ENCODE data around the gene WDR7. TPM values are rescaled to one million over a fixed set of nuclear protein-coding genes. Genes with fewer than 3 reads are reported as not detected.

The WDR7 gene
- total RNA-seq, 1 donor from 2014 or later: 23.1 TPM

GRCh38 chr18:56902653-56903052 lies 251.5 kb downstream of the WDR7 start:
- intact Hi-C loops (cut with DNase I): no loop called here
- peak; percentile 20 for ATAC-seq (ENCODE audit: poor library complexity)

GRCh38 chr18:56903686-56904085 lies 252.5 kb downstream of the WDR7 start:
- intact Hi-C loops (cut with DNase I): no loop called here
- ATAC-seq (ENCODE audit: poor library complexity) (no peak), DNase-seq (no peak)

More at GRCh38 chr18:56902653-56903052, 251.5 kb downstream of the WDR7 start:
- no peak for DNase-seq

GRCh38 chr18:56907771-56908170 lies 256.6 kb downstream of the WDR7 start:
- DNase-seq (no peak), ATAC-seq (ENCODE audit: poor library complexity) (no peak)
- intact Hi-C loops (cut with DNase I): no loop called here

GRCh38 chr18:56910237-56910636 lies 259.1 kb downstream of the WDR7 start:
- DNase-seq (no peak), ATAC-seq (ENCODE audit: poor library complexity) (no peak)
- intact Hi-C loops (cut with DNase I): no loop called here

- DNase-seq (no peak), ATAC-seq (ENCODE audit: poor library complexity) (no peak)
- intact Hi-C loops (cut with DNase I): no loop called here
Observed at GRCh38 chr18:56910967-56911366, 259.8 kb downstream of the WDR7 start.

- DNase-seq: no peak
- intact Hi-C loops (cut with DNase I): no loop called here
- no peak for ATAC-seq (ENCODE audit: poor library complexity)
Observed at GRCh38 chr18:56913941-56914340, 262.8 kb downstream of the WDR7 start.

GRCh38 chr18:56919190-56919589 lies 268.0 kb downstream of the WDR7 start:
- ATAC-seq (ENCODE audit: poor library complexity): no peak

GRCh38 chr18:56921896-56922480 lies 270.8 kb downstream of the WDR7 start:
- ATAC-seq (ENCODE audit: poor library complexity) (peak; percentile 31), DNase-seq (no peak)
- intact Hi-C loops (cut with DNase I): no loop called here

More at GRCh38 chr18:56919190-56919589, 268.0 kb downstream of the WDR7 start:
- intact Hi-C loops (cut with DNase I): no loop called here
- DNase-seq: no peak

- DNase-seq (no peak), ATAC-seq (ENCODE audit: poor library complexity) (no peak)
- intact Hi-C loops (cut with DNase I): no loop called here
Observed at GRCh38 chr18:56926734-56927133, 275.6 kb downstream of the WDR7 start.

- intact Hi-C loops (cut with DNase I): no loop called here
Observed at GRCh38 chr18:56927786-56928185, 276.6 kb downstream of the WDR7 start.

GRCh38 chr18:56929886-56930285 lies 278.7 kb downstream of the WDR7 start:
- intact Hi-C loops (cut with DNase I): no loop called here
- ATAC-seq (ENCODE audit: poor library complexity) (no peak), DNase-seq (no peak)

More at GRCh38 chr18:56927786-56928185, 276.6 kb downstream of the WDR7 start:
- ATAC-seq (ENCODE audit: poor library complexity) (no peak), DNase-seq (no peak)

- ATAC-seq (ENCODE audit: poor library complexity) (no peak), DNase-seq (no peak)
- intact Hi-C loops (cut with DNase I): no loop called here
Observed at GRCh38 chr18:56933472-56933871, 282.3 kb downstream of the WDR7 start.

- no peak for DNase-seq
- intact Hi-C loops (cut with DNase I): no loop called here
- ATAC-seq (ENCODE audit: poor library complexity): no peak
Observed at GRCh38 chr18:56934131-56934530, 283.0 kb downstream of the WDR7 start.

- no peak for DNase-seq
- intact Hi-C loops (cut with DNase I): no loop called here
- no peak for ATAC-seq (ENCODE audit: poor library complexity)
Observed at GRCh38 chr18:56934906-56935305, 283.7 kb downstream of the WDR7 start.

- ATAC-seq (ENCODE audit: poor library complexity) (no peak), DNase-seq (no peak)
- intact Hi-C loops (cut with DNase I): no loop called here
Observed at GRCh38 chr18:56935434-56936040, 284.4 kb downstream of the WDR7 start.

GRCh38 chr18:56936457-56936856 lies 285.3 kb downstream of the WDR7 start:
- no peak for DNase-seq
- intact Hi-C loops (cut with DNase I): no loop called here
- no peak for ATAC-seq (ENCODE audit: poor library complexity)

- ATAC-seq (ENCODE audit: poor library complexity): no peak
- no peak for DNase-seq
- intact Hi-C loops (cut with DNase I): no loop called here
Observed at GRCh38 chr18:56937874-56938430, 286.8 kb downstream of the WDR7 start.

- intact Hi-C loops (cut with DNase I): no loop called here
- DNase-seq: no peak
- ATAC-seq (ENCODE audit: poor library complexity): peak; percentile 95
Observed at GRCh38 chr18:56945171-56946083, 294.3 kb downstream of the WDR7 start.

- DNase-seq (no peak), ATAC-seq (ENCODE audit: poor library complexity) (no peak)
- intact Hi-C loops (cut with DNase I): no loop called here
Observed at GRCh38 chr18:56947236-56947635, 296.1 kb downstream of the WDR7 start.

Measured in Right ventricle myocardium superior (tissue), 1 donor.